Small intestine (tissue), 7 donors: Measurements from ENCODE around the gene ZDHHC14. TPM values are rescaled to one million over a fixed set of nuclear protein-coding genes. Genes with fewer than 3 reads are reported as not detected.
A peak's percentile ranks its signal among the peaks of the same experiment; 100 is the strongest.

Experiments
- DNase-seq, 2 donors: peaks; one replicate each; pipeline versions ENCODE4 v3.0.0 to v3.0.0-alpha.2; 2013
- FAIRE-seq: peaks from 2 replicates; lab custom pipeline; 2012; peaks lifted over from hg19 to GRCh38; lab: Jason Lieb, UNC
- H3K27ac ChIP-seq, 3 donors: one replicate each; pipeline ENCODE4 v1.5.1; 2013; ENCODE audit warnings: low read length in 2 of 3, mild to moderate bottlenecking in 2 of 3, control low read depth in 1 of 3, inconsistent platforms in 1 of 3, low read depth in 1 of 3, moderate library complexity in 1 of 3
- H3K27me3 ChIP-seq, 3 donors: one replicate each; pipeline ENCODE4 v1.6.1; 2013; ENCODE audit warnings: low read length in 3 of 3, inconsistent platforms in 1 of 3; ENCODE audit not compliant: control insufficient read depth in 3 of 3, insufficient read depth in 3 of 3
- H3K36me3 ChIP-seq, 3 donors: one replicate each; pipeline ENCODE4 v1.6.1; 2013; ENCODE audit warnings: low read length in 3 of 3, inconsistent platforms in 1 of 3, low read depth in 1 of 3, mild to moderate bottlenecking in 1 of 3, moderate library complexity in 1 of 3; ENCODE audit not compliant: control insufficient read depth in 3 of 3, insufficient read depth in 2 of 3
- H3K4me1 ChIP-seq, 3 donors: one replicate each; pipeline ENCODE4 v1.6.1; 2013; ENCODE audit warnings: low read length in 2 of 3, inconsistent platforms in 1 of 3, low read depth in 1 of 3, mild to moderate bottlenecking in 1 of 3, moderate library complexity in 1 of 3; ENCODE audit not compliant: control insufficient read depth in 3 of 3, insufficient read depth in 2 of 3
- H3K4me3 ChIP-seq, 3 donors: one replicate each; pipeline ENCODE4 v1.5.1; 2013; ENCODE audit warnings: low read length in 3 of 3, control low read depth in 1 of 3, inconsistent platforms in 1 of 3, low read depth in 1 of 3, mild to moderate bottlenecking in 1 of 3, moderate library complexity in 1 of 3
- H3K9me3 ChIP-seq, 2 donors: one replicate each; pipeline ENCODE4 v1.6.1; 2013; ENCODE audit warnings: low read depth in 1 of 2, low read length in 1 of 2; ENCODE audit not compliant: control insufficient read depth in 2 of 2, insufficient read depth in 1 of 2
- WGBS, 3 donors: extraction: QIAGEN DNeasy Blood & Tissue Kit; methylation state at CpG; one replicate each; pipeline ENCODE4 v1.1.7; 2013; 5-methylcytosine and 5-hydroxymethylcytosine counted together
- polyA plus RNA-seq, 4 donors: library from polyadenylated mRNA; stranded (reverse) in 3 of 4; unstranded in 1 of 4; fragments of 200-250 nt in 3 of 4; fragments of 120-200 nt in 1 of 4; gene quantifications; one replicate each; pipeline versions ENCODE4 v1.2.1 to v1.2.3, GENCODE V29; 2013
- donor health status: healthy with polysubstance abuse.
- donor health status: control.
- donor health status: control.
- donor health status: Bipolar disorder and iron deficiency.
- donor health status: healthy.

ZDHHC14 gene
- polyA plus RNA-seq, 4 donors, result 3.4 to 27.7 (median 10.3) TPM

DNA sequence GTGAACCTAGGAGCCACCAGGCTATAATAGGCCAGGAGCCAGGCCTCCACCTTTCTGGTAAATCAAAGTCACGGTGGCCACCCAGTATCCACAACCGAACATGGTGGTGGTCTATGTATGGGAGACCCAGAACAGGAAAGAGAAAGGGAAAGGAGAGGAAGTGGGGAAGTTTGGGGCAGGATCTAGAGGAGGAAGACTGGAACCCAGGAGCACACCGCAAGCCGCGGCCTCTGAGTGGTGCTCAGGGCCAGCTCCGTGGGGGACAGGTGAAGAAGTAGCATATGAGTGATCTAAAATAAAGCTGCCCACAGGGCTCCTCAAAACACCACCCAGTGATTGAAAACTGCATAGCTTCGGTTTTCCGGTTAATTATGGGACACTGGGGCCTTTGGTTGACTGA, 214.8 kb downstream of the ZDHHC14 start:
- peaks cover 0 to 47% (median 5%) of the 10 kb centered on the region in 3 donors for H3K36me3 ChIP-seq
- 94 to 95% (median 95%) methylated on average over 8 of the region's 8 CpGs for WGBS, 3 donors
- no peak overlapping the region for H3K4me3 ChIP-seq
- DNase-seq (no peak), FAIRE-seq (no peak)
- peaks cover 0 to 4% (median 2%) of the 10 kb centered on the region in 3 donors for H3K4me1 ChIP-seq
- no peaks in the 10 kb centered on the region for H3K27me3 ChIP-seq
- peaks cover 0 to 2% of the 10 kb centered on the region in 2 donors for H3K9me3 ChIP-seq
- H3K27ac ChIP-seq, result no peak overlapping the region

DNA sequence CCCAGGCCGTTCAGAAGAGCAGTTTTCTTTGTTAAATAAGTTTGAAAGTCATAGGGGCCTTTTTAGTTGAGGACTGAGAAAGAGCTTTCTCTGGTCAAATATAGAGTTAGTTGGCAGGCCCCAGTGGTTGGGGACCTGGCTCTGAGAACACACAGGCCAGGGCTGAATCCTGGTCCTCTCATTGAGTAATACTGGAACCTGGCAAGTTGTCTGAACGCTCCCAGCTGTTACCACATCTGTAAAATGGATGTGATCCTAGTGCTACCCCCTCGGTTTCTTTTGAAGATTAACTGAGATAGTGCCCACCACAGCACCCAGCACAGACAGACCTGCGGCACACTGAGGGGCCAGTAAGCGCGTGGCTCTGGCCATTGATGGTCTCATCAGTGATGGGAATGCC, 215.5 kb downstream of the ZDHHC14 start:
- Histone ChIP-seq H3K4me1 (peaks cover 0 to 4% (median 2%) of the 10 kb centered on the region in 3 donors), H3K9me3 (no peaks in the 10 kb centered on the region), H3K36me3 (peaks cover 0 to 49% (median 5%) of the 10 kb centered on the region in 3 donors), H3K27ac (no peak overlapping the region), H3K27me3 (no peaks in the 10 kb centered on the region), H3K4me3 (no peak overlapping the region)
- no peak for DNase-seq
- WGBS, 3 donors, result 88 to 94% (median 92%) methylated on average over 6 of the region's 6 CpGs
- no peak for FAIRE-seq

DNA sequence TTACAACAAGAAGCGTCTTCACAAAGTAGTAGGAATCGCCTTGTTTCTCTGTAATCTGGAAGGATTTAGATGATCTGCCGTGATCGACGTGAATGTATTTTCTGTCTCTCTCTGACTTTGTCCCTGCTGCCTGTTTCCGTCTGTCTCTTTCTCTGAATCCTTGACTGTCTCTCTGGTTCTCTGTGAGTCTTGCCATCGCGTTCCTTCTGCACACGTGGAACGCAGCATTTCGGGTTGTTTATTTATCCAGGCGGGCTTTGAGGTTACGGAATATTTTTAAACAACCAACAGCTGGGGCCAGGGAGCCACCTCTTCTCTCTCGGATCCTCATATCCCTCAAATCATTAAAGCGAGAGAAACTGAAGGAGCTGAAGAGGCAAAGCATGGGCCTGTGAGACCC, 215.9 kb downstream of the ZDHHC14 start:
- FAIRE-seq, result no peak
- Histone ChIP-seq H3K9me3 (no peaks in the 10 kb centered on the region), H3K36me3 (peaks cover 0 to 49% (median 5%) of the 10 kb centered on the region in 3 donors), H3K4me1 (peaks cover 0 to 4% (median 2%) of the 10 kb centered on the region in 3 donors), H3K4me3 (no peak overlapping the region), H3K27ac (peak overlapping the region in 1 of 3 donors; percentile 29), H3K27me3 (no peaks in the 10 kb centered on the region)
- 74 to 93% (median 92%) methylated on average over 15 of the region's 15 CpGs for WGBS, 3 donors
- no peak for DNase-seq

DNA sequence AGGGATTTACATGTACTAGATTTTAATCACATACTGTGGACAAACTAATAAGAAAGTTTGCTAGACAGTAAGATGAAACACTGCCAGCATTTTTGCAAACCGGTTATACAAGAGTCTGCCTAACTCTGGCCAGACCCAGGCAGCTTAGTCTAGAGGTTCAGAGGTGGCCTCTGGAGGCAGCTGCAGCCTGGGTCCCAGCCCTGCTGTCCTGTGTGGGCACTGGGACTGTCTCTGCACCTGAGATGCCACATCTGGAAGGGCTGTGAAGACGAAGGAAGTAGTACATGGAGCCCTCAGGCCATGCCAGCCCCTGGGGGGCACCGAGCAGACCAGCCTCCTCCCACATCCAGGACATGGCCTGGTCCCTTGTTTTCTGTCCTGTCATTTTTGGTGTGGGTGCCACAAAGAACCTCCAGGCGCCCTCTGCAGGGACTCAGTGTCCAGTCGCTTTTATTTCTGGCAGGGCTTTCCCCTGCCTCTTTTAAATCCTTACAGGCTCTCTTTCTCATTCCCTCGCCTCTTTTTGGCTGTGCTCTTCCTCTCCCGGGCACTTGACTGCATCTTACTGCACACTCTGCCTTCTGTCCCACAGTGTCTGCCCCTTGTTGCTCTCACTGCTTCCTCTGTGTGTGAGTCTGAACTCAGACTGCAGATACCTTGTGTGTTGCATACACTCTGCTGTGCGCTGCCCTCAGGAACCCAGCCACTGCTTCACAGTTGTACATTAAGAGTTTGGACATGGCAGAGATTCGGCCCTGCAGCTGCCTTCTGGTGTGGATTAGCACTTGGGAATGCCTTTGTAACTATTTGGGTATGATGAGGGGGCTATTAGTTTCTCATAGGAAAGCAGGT, 216.7 kb downstream of the ZDHHC14 start:
- Histone ChIP-seq H3K27me3 (no peaks in the 10 kb centered on the region), H3K36me3 (peaks cover 0 to 49% (median 5%) of the 10 kb centered on the region in 3 donors), H3K4me3 (no peak overlapping the region), H3K4me1 (peaks cover 0 to 4% (median 2%) of the 10 kb centered on the region in 3 donors), H3K9me3 (no peaks in the 10 kb centered on the region), H3K27ac (peak overlapping the region in 1 of 3 donors; percentile 29)
- FAIRE-seq, result no peak
- peak; percentile 60 to 61 for DNase-seq
- 37 to 40% (median 39%) methylated on average over 9 of the region's 9 CpGs for whole genome bisulfite sequencing, 3 donors

DNA sequence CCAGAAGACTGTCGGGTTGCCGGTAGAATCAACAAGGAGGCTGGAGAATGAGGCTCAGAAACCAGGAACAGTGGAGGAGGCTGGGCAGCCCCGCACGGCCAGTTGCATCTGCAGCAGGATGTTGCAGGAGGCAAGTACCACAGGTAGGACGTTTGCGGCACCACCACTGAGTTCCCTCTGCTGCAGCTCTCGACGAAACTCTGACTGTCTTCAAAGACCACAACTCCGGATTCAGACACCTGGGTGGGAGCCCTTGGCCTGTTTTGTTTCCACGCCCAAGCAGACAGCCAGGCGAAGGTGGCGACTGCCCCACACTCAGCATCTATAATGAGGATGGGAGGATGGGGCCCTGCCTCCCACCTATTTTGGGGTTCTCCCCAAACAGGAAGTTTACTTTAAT, 218.2 kb downstream of the ZDHHC14 start:
- H3K4me3 ChIP-seq, result no peak overlapping the region
- H3K4me1 ChIP-seq, result peaks cover 0 to 4% (median 2%) of the 10 kb centered on the region in 3 donors
- no peaks in the 10 kb centered on the region for H3K27me3 ChIP-seq
- WGBS, 3 donors, result 90 to 94% (median 92%) methylated on average over 12 of the region's 12 CpGs
- H3K9me3 ChIP-seq, result no peaks in the 10 kb centered on the region
- peaks cover 0 to 49% (median 0%) of the 10 kb centered on the region in 3 donors for H3K36me3 ChIP-seq
- no peak overlapping the region for H3K27ac ChIP-seq
- no peak for FAIRE-seq
- no peak for DNase-seq

DNA sequence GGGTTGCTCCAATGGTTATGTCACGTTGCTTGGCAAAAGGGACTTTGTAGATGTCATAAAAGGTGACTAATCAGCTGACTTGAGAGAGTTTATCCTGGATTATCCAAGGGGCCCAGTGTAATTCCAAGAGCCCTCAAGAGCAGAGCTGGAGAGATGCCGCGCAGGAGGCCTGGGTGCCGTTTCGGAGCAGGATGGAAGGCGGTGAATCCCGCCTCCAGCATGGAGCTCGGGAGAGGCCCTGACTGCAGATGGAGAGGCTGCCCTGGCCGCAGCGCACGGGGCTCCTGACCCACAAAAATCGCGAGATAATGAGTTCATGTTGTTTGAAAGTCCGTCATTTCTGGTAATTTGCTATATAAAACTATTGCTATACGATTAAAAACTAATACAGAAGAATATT, 219.8 kb downstream of the ZDHHC14 start:
- no peak overlapping the region for H3K27ac ChIP-seq
- H3K27me3 ChIP-seq, result no peaks in the 10 kb centered on the region
- H3K9me3 ChIP-seq, result no peaks in the 10 kb centered on the region
- peaks cover 0 to 4% (median 2%) of the 10 kb centered on the region in 3 donors for H3K4me1 ChIP-seq
- DNase-seq (no peak), FAIRE-seq (no peak)
- 89 to 93% (median 90%) methylated on average over 15 of the region's 15 CpGs for WGBS, 3 donors
- H3K36me3 ChIP-seq, result peaks cover 0 to 48% (median 0%) of the 10 kb centered on the region in 3 donors
- H3K4me3 ChIP-seq, result no peak overlapping the region

DNA sequence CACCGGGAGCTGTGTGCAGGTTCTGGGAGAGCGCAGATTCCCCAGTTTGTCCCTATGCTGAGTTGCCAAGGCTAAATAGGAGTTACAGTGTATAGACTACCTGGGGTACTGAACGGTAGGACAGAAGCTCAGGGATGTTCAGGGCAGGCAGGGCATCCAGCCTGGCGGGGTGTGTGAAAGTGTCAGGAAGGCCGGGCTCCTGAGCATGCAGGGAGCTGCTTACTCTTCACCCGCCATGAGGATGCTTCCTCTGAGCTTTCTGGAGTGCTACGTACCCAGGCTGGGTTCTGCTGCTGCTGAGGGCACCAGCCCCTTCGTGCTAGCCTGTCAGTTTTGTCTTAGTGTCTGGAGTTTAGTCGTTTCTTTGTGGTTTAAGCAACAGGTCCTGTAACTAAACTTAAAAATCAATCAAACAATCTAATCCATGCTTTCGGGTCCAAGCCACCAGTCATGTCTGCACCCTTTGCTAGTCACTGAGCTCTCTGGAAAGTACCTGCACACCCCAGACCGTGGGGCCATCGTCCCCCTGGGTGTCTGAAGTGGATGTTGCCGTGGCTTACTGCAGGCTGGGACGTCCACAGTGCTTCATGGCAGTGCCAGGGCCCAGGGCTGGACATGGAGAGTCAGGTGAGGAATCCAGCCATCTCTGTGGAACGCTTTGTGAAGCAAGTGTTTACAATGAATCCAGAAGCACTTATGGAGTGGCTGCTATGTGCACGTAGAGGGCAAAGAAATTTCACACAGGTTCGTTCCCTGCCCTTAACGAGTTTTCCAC, 221.7 kb downstream of the ZDHHC14 start:
- WGBS, 3 donors, result 88 to 94% (median 90%) methylated on average over 18 of the region's 18 CpGs
- H3K27me3 ChIP-seq, result no peaks in the 10 kb centered on the region
- H3K4me1 ChIP-seq, result peaks cover 0 to 3% (median 0%) of the 10 kb centered on the region in 3 donors
- H3K27ac ChIP-seq, result no peak overlapping the region
- DNase-seq, result no peak
- no peak for FAIRE-seq
- H3K4me3 ChIP-seq, result no peak overlapping the region
- no peaks in the 10 kb centered on the region for H3K9me3 ChIP-seq
- peaks cover 0 to 38% (median 0%) of the 10 kb centered on the region in 3 donors for H3K36me3 ChIP-seq

DNA sequence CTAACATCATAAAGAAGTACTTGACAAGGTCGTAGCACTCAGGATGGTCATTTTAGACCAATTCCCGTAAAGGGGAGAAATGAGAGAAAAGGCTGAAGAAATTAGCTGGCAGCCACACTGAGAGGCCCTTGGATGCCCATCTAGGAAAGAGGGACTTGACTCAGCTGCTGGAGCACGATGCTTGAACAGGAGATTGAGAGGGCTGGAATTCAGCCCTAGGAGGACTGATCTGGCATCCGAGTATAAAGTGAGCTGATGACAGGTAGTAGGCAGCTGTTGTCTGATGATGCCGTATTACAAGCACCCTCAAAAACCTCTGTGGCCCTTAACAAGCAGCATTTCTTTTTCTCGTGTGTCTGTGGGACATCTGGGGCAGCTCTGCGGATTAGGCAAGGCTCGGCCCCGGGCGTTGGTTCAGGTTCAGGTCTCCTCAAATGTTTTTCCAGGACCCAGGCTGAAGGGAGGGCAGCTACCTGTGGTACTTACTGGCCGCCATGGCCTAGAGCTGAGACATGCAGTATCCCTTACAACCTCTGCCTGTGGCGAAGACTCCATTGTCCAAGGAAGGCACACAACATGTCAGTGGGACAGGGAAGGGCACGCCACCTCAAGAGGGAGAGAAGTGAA, 222.4 kb downstream of the ZDHHC14 start:
- DNase-seq, result no peak
- Histone ChIP-seq H3K4me1 (peaks cover 0 to 3% (median 0%) of the 10 kb centered on the region in 3 donors), H3K36me3 (peaks cover 0 to 39% (median 0%) of the 10 kb centered on the region in 3 donors), H3K4me3 (no peak overlapping the region), H3K27ac (no peak overlapping the region), H3K27me3 (no peaks in the 10 kb centered on the region), H3K9me3 (no peaks in the 10 kb centered on the region)
- 91 to 96% (median 92%) methylated on average over 13 of the region's 13 CpGs for WGBS, 3 donors
- no peak for FAIRE-seq
